ENCODE measurements around the gene ALKBH1. TPM values are rescaled to one million over a fixed set of nuclear protein-coding genes. Genes with fewer than 3 reads are reported as not detected.

ALKBH1 gene
- polyA plus RNA-seq, 1 donor (not counting 4 experiments of a cell fraction or from before 2014, with no cell fraction given), result 13.0 TPM

GRCh38 chr14:77714926-77715325 is 7.1 kb upstream of the ALKBH1 start:
- H3K36me3 ChIP-seq (ENCODE audit: control insufficient read depth in 2 of 2, extremely low read depth in 1 of 2, insufficient read depth in 2 of 2, low read length in 2 of 2), result peaks cover 15 to 16% of the 10 kb centered on the region in 2 experiments
- H3K4me2 ChIP-seq (ENCODE audit: control insufficient read depth, extremely low read depth, insufficient read depth, low read depth, low read length), result no peak overlapping the region
- no peak overlapping the region for H2AFZ ChIP-seq (ENCODE audit: control insufficient read depth, low read length)
- no peak overlapping the region for H3K4me3 ChIP-seq (ENCODE audit: control insufficient read depth in 2 of 3, extremely low read depth in 1 of 3, insufficient read depth in 2 of 3, low read depth in 1 of 3, low read length in 3 of 3)
- TF ChIP-seq EZH2 (IDR thresholded peaks at IDR 0.05; ENCODE audit: low read length) (no peak), CTCF (optimal IDR thresholded peaks at IDR 0.05 in 1 of 3, IDR thresholded peaks at IDR 0.05 in 1 of 3, conservative IDR thresholded peaks at IDR 0.05 in 1 of 3; ENCODE audit: extremely low read depth in 1 of 3, insufficient read depth in 2 of 3, low read length in 3 of 3) (no peak)
- no peaks in the 10 kb centered on the region for H3K9me1 ChIP-seq (ENCODE audit: control insufficient read depth, extremely low read depth, insufficient read depth, low read length)
- DNase-seq (ENCODE audit: low read depth, low spot score) (no peak), FAIRE-seq (no peak)
- H3K9me3 ChIP-seq (ENCODE audit: control insufficient read depth, low read depth, low read length), result no peaks in the 10 kb centered on the region
- peaks cover 47% of the 10 kb centered on the region for H3K79me2 ChIP-seq (ENCODE audit: control insufficient read depth, insufficient read depth, low read length)
- no peak overlapping the region for H3K27ac ChIP-seq (ENCODE audit: control insufficient read depth, insufficient read depth, low read length)
- H3K9ac ChIP-seq (ENCODE audit: control insufficient read depth, extremely low read depth, insufficient read depth, low read length), result no peak overlapping the region
- H4K20me1 ChIP-seq (ENCODE audit: control insufficient read depth, extremely low read depth, insufficient read depth, low read length), result no peaks in the 10 kb centered on the region
- no peaks in the 10 kb centered on the region for H3K4me1 ChIP-seq (ENCODE audit: control insufficient read depth, extremely low read depth, insufficient read depth, low read length)
- dilution Hi-C loops (cut with MboI; ENCODE audit: extremely low pct_ligation_motif_present, low sequenced_read_pairs), result no loop called here
- no peaks in the 10 kb centered on the region for H3K27me3 ChIP-seq (ENCODE audit: control insufficient read depth, extremely low read depth, insufficient read depth, low read length)

- Histone ChIP-seq H3K4me3 (ENCODE audit: control insufficient read depth in 2 of 3, extremely low read depth in 1 of 3, insufficient read depth in 2 of 3, low read depth in 1 of 3, low read length in 3 of 3) (no peak overlapping the region), H3K9me3 (ENCODE audit: control insufficient read depth, low read depth, low read length) (no peaks in the 10 kb centered on the region), H3K79me2 (ENCODE audit: control insufficient read depth, insufficient read depth, low read length) (peaks cover 92% of the 10 kb centered on the region), H3K4me1 (ENCODE audit: control insufficient read depth, extremely low read depth, insufficient read depth, low read length) (peaks cover 16% of the 10 kb centered on the region), H3K4me2 (ENCODE audit: control insufficient read depth, extremely low read depth, insufficient read depth, low read depth, low read length) (peak overlapping the region; percentile 88), H3K9ac (ENCODE audit: control insufficient read depth, extremely low read depth, insufficient read depth, low read length) (no peak overlapping the region), H3K36me3 (ENCODE audit: control insufficient read depth in 2 of 2, extremely low read depth in 1 of 2, insufficient read depth in 2 of 2, low read length in 2 of 2) (peaks cover 8 to 12% of the 10 kb centered on the region in 2 experiments), H3K27ac (ENCODE audit: control insufficient read depth, insufficient read depth, low read length) (no peak overlapping the region), H4K20me1 (ENCODE audit: control insufficient read depth, extremely low read depth, insufficient read depth, low read length) (no peaks in the 10 kb centered on the region), H3K27me3 (ENCODE audit: control insufficient read depth, extremely low read depth, insufficient read depth, low read length) (no peaks in the 10 kb centered on the region), H2AFZ (ENCODE audit: control insufficient read depth, low read length) (no peak overlapping the region), H3K9me1 (ENCODE audit: control insufficient read depth, extremely low read depth, insufficient read depth, low read length) (no peaks in the 10 kb centered on the region)
- TF ChIP-seq EZH2 (IDR thresholded peaks at IDR 0.05; ENCODE audit: low read length) (no peak), CTCF (optimal IDR thresholded peaks at IDR 0.05 in 1 of 3, IDR thresholded peaks at IDR 0.05 in 1 of 3, conservative IDR thresholded peaks at IDR 0.05 in 1 of 3; ENCODE audit: extremely low read depth in 1 of 3, insufficient read depth in 2 of 3, low read length in 3 of 3) (no peak)
- FAIRE-seq (no peak), DNase-seq (ENCODE audit: low read depth, low spot score) (no peak)
- dilution Hi-C loops (cut with MboI; ENCODE audit: extremely low pct_ligation_motif_present, low sequenced_read_pairs), result no loop called here
Measured at GRCh38 chr14:77710364-77710763, 2.5 kb upstream of the ALKBH1 start.
